Activated gamma-delta T cell (primary cell): Measurements from ENCODE around the gene TRAPPC2L.

Experiments
- DNase-seq: peaks from one replicate; lab custom pipeline; 2025; lab: John Stamatoyannopoulos, UW

Gene TRAPPC2L

GRCh38 chr16:88839026-88839529 is 17.8 kb upstream of the TRAPPC2L start:
- no peak for DNase-seq

GRCh38 chr16:88839745-88840599 is 17.0 kb upstream of the TRAPPC2L start:
- no peak for DNase-seq

DNA sequence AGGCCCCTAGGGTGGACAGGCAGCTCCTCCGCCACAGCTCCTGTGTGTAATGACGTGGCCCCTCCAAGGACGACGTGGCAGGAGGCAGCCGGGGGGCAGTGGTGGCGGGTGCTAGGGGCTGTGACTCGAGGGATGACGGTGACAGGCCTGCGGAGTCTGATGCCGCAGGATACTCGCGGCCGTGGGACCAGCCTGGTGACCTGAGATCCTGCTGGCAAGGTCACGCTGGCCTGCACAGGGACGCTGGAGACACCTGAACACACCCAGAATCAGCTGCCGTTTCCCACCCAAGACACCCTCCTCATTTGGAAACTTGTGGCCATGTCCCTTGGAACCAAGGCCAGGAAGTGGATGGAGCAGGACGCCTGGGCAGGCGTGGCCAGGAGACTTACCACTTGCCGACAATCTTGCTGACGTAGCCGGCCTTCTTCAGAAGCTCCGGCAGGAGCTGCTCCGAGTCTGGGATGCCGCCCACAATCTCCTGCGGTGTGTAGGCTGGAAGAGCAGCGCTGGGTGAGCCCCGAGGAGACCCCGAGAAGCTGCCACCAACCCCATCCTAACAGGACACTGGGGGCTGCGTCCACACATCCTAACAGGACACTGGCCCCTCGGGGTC is 16.2 kb upstream of the TRAPPC2L start:
- DNase-seq, result no peak

GRCh38 chr16:88841521-88842307 is 15.2 kb upstream of the TRAPPC2L start:
- DNase-seq, result no peak

GRCh38 chr16:88842308-88842756 is 14.6 kb upstream of the TRAPPC2L start:
- no peak for DNase-seq

DNA sequence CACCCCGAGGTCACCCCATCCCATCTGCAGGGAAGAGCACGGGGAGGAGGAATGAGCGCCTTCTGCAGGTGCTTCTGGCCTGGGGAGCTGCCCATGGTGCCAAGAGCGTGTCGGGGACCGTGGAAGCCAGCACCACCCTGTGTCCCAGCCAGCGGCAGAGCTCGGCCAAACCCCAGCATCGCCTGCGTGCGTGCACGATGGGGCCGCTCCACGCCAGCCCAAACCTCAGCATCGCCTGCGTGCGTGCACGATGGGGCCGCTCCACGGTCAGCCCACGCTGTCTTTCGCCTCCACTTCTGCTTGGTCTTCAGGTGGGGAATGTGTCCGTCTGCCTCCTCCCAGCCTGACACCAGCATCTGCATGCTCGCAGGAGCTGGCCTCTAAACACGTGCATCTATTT is 14.1 kb upstream of the TRAPPC2L start:
- no peak for DNase-seq

- no peak for DNase-seq
Observed at GRCh38 chr16:88843256-88843655, 13.7 kb upstream of the TRAPPC2L start.

GRCh38 chr16:88844419-88845036 is 12.4 kb upstream of the TRAPPC2L start:
- DNase-seq, result no peak

DNA sequence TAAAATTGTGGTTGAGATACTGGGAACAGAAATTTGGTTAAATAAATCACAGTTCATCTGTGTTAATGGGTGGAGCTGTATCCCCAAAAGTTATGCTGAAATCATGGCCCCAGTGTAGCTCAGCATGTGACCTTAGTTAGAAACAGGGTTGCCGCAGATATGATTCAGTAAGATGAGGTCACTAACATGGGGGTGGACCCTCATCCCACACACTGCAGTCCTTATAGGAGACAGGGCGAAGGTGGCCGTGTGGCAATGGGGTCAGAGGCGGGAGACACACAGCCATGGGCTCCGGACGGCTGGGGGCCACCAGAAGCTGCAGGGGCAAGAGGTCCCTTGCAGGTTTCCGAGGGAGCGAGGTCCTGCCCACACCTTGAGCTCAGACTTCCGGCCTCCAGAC is 10.8 kb upstream of the TRAPPC2L start:
- no peak for DNase-seq

DNA sequence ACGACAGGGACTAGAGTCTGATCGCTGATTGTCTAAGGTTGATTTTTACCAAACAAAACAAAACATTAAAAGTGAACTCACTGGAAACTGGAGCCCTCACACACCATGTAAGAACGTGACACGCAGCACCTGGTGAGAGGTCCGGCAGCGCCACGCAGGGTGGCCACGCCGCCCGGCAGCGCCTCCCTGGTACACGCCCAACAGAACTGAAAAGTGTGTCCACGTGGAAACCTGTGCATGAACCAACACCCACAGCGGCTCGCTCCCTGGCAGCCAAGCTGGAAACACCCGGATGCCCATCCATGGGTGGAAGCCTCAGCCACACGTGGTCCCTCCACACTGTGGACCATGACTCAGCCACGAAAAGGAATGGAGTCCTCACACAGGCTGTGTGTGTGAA is 9.3 kb upstream of the TRAPPC2L start:
- no peak for DNase-seq

GRCh38 chr16:88848557-88848956 is 8.4 kb upstream of the TRAPPC2L start:
- DNase-seq, result no peak

DNA sequence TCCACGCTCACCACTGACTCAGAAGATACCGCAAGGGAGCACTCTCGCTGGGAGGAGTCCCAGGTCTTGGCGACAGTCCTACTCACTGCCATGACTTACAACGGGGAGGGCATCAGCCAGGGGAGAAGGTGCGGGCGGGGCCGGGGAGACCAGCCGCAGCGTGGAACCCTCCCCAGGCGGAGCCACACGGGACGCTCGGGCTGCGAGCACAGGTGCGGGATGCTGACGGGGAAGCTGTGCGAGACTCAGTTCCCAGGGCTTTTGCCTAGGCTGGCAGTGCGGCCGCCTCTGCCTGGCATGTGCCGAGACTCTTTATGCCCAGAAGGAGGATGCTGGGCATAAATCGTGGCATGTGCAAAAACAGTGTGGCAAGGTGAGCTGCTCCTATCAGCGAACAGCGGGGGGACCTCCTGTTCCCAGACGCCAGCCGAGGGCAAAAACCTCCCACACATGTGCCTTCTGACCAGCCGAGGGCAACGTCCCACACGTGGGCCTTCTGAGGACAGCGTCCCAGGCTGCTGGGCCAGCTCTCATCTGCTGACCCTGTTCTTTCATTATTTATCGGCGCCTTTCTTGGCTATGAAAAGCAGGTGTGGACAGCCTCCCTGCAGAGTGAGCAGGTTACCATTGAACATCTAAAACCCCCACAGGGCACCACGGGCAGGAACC is 6.3 kb upstream of the TRAPPC2L start:
- no peak for DNase-seq

- no peak for DNase-seq
Observed at GRCh38 chr16:88851616-88852015, 5.3 kb upstream of the TRAPPC2L start.

- DNase-seq, result no peak
Observed at GRCh38 chr16:88853325-88853941, 3.5 kb upstream of the TRAPPC2L start.

- no peak for DNase-seq
Observed at GRCh38 chr16:88854306-88855111, 2.4 kb upstream of the TRAPPC2L start.

GRCh38 chr16:88855176-88855575 is 1.8 kb upstream of the TRAPPC2L start:
- no peak for DNase-seq

GRCh38 chr16:88855736-88856121 is 1.2 kb upstream of the TRAPPC2L start:
- no peak for DNase-seq

- no peak for DNase-seq
Observed at GRCh38 chr16:88856122-88856827, 652 bp upstream of the TRAPPC2L start.

GRCh38 chr16:88857728-88858339 is 907 bp downstream of the TRAPPC2L start:
- DNase-seq, result no peak
